ENCODE measurements around the gene RDH16.

Gene RDH16

GRCh38 chr12:56995201-56995929 is 38.0 kb upstream of the RDH16 start:
- H3K4me3 ChIP-seq (ENCODE audit: control insufficient read depth, low read depth, low read length), result no peak overlapping the region
- TF ChIP-seq CTCF (conservative IDR thresholded peaks at IDR 0.05; ENCODE audit: control insufficient read depth, insufficient read depth, low read depth, low read length), result no peak
- no peak for DNase-seq (ENCODE audit: low read depth)

- no peak for DNase-seq (ENCODE audit: low read depth)
- H3K4me3 ChIP-seq (ENCODE audit: control insufficient read depth, low read depth, low read length), result no peak overlapping the region
- TF ChIP-seq CTCF (conservative IDR thresholded peaks at IDR 0.05; ENCODE audit: control insufficient read depth, insufficient read depth, low read depth, low read length), result no peak
Measured at GRCh38 chr12:56994231-56994746, 36.9 kb upstream of the RDH16 start.

GRCh38 chr12:56993346-56993745 is 35.9 kb upstream of the RDH16 start:
- no peak for TF ChIP-seq CTCF (conservative IDR thresholded peaks at IDR 0.05; ENCODE audit: control insufficient read depth, insufficient read depth, low read depth, low read length)
- DNase-seq (ENCODE audit: low read depth), result no peak
- H3K4me3 ChIP-seq (ENCODE audit: control insufficient read depth, low read depth, low read length), result no peak overlapping the region

GRCh38 chr12:56991319-56992246 is 34.2 kb upstream of the RDH16 start:
- no peak for DNase-seq (ENCODE audit: low read depth)
- TF ChIP-seq CTCF (conservative IDR thresholded peaks at IDR 0.05; ENCODE audit: control insufficient read depth, insufficient read depth, low read depth, low read length), result no peak

GRCh38 chr12:56990648-56991318 is 33.4 kb upstream of the RDH16 start:
- no peak for TF ChIP-seq CTCF (conservative IDR thresholded peaks at IDR 0.05; ENCODE audit: control insufficient read depth, insufficient read depth, low read depth, low read length)
- DNase-seq (ENCODE audit: low read depth), result no peak

More at GRCh38 chr12:56991319-56992246, 34.2 kb upstream of the RDH16 start:
- H3K4me3 ChIP-seq (ENCODE audit: control insufficient read depth, low read depth, low read length), result no peak overlapping the region

GRCh38 chr12:56989861-56990610 is 32.6 kb upstream of the RDH16 start:
- no peak overlapping the region for H3K4me3 ChIP-seq (ENCODE audit: control insufficient read depth, low read depth, low read length)
- DNase-seq (ENCODE audit: low read depth), result no peak
- TF ChIP-seq CTCF (conservative IDR thresholded peaks at IDR 0.05; ENCODE audit: control insufficient read depth, insufficient read depth, low read depth, low read length), result no peak

More at GRCh38 chr12:56990648-56991318, 33.4 kb upstream of the RDH16 start:
- no peak overlapping the region for H3K4me3 ChIP-seq (ENCODE audit: control insufficient read depth, low read depth, low read length)
